ENCODE measurements around the gene IL1B.

Gene IL1B

GRCh38 chr2:112828251-112828691, 8.3 kb downstream of the IL1B start:
- no peak for DNase-seq

DNA sequence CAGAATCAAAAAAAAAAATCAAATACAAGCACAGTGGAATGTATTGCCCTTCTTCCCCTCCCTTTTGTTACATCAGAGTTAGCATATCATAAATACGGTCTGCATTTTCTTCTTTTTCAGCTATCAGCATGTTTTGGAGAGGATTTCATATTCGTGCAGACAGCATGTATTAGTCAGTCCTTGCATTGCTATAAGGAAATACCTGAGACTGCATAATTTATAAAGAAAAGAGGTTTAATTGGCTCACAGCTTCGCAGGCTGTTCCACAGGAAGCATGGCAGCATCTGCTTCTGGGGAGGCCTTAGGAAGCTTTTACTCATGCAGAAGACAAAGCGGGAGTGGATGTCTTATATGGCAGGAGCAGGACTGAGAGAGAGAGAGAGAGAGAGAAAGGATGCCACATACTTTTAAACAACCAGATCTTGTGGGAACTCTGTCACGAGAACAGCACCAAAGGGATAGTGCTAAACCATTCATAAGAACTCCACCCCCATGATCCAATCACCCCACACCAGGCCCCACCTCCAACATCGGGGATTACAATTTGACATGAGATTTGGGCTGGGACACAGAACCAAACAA, 8.9 kb downstream of the IL1B start:
- DNase-seq: no peak

DNA sequence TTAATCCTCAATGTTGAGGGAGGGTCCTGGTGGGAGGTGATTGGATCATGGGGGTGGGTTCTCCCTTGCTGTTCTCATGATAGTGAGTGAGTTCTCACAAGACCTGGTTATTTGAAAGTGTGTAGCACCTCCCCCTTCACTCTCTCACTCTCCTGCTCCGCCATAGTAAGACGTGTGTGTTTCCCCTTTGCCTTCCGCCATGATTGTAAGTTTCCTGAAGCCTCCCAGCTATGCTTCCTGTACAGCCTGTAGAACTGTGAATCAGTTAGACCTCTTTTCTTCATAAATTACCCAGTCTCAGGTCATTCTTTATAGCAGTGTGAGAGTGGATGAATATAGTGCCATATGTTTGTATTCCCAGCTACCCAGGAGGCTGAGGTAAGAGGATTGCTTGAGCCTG, 9.6 kb downstream of the IL1B start:
- no peak for DNase-seq

- DNase-seq: no peak
These were observed 10.9 kb downstream of the IL1B start for GRCh38 chr2:112825706-112826105.

DNA sequence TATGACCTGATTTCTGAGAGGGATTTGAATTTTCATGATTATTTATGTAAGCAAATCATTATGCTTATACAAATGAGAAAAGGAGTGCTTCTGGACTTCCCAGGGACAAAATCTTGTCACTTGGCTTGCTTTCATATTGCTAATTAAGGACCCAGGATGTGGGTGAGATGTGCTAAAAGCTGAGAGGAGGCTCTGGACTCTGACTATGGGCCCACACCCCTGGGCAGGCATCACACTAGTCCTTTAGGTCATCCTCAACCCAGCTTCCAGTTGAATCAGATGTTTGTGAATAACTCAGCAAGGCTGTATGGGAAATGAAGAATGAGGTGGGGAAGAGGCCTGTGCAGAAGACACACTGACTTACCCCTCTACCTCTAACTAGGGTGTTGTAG, 11.9 kb downstream of the IL1B start:
- no peak for DNase-seq

DNA sequence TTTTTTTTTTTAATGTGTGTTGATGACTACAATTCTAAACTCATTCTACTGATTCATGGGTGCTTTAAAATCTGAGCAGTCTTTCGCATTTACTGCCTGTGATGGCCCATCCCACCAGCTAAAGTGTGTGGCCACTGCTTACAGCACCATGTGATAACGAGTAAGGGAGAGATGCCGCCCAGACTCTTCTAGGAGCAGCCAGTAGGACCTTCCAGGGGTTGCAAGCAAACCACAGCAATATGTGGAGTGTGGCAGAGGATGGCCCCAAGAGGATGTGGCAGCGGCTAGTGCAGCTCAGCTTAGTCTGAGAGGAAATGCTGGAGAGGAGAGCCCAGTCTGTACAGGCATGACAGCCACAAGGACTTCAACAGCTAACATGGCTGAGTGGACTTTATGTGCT, 14.9 kb downstream of the IL1B start:
- peak; percentile 49 to 52 for DNase-seq

GRCh38 chr2:112821142-112821541, 15.4 kb downstream of the IL1B start:
- DNase-seq: peak; percentile 71 to 73

DNA sequence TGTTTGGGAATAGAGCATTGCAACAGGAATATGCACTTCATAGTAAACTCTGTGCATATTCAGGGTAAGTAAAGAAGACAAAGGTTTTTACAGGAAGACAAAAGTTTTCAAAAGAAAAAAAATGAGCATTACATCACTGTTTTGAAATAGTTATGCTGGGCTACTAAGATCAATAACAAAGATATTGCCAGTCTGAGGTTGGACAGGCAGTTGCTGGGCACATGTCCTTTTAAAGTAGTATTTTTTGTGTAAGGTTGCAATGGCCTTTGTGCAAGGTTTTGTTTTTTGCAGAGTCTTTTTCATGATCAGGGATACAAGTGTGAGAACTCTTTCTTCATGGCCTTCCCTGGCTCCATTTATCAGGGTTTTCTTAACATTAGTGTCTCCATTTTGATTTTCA, 16.2 kb downstream of the IL1B start:
- no peak for DNase-seq

DNA sequence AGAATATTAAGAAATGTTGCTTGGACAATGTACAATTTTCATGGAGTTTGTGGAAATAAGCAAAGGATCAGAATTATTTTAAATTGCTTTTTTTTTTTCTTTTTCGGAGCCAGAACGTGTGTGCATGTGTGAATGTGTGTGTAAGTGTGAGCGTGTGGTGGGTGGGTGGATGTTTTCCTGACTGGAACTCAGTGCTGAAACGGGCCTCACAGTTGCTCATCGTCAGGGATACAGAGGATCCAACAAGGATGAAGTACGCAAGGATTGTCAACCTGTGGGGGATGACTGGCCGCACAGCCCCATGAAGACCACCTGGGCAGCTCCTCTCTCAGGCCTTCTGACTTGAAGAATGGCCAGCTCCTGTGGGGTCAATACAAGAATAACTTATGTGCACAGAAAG, 17.5 kb downstream of the IL1B start:
- no peak for DNase-seq

DNA sequence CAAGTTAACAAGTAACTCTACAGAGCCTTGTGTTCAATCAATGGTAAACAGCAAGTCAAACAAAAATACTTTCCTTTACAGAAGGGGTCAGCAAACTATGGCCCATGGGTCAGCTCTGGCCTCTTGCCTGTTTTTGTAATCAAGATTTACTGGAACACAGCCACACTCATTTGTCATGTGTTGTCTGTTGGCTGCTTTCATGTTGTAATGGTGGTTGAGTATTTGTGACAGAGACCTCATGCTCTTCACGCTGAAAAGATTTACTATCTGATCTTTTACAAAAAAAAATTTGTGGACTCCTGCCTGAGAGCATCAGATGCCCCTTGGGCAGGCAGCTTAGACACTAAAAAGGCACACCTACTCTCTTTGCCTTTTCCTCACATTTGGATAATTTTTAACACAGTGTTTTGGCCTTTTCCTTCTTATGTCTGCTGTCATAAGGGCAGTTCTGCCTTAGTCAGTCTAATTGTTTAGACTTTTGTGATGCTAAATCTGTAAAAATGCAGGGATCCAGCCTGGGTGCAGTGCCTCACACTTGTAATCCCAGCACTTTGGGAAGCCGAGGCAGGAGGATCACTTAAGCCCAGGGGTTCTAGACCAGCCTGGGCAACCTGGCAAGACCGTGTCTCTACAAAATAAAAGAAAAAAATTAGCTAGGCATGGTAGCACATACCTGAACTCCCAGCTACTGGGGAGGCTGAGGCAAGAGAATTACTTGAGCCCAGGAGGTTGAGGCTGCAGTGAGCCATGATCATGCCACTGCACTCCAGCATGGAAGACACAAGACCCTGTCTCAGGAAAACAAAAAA, 18.3 kb downstream of the IL1B start:
- DNase-seq: no peak

- no peak for DNase-seq
These were observed 19.4 kb downstream of the IL1B start for GRCh38 chr2:112817082-112817689.

GRCh38 chr2:112814278-112814677, 22.3 kb downstream of the IL1B start:
- no peak for DNase-seq

DNA sequence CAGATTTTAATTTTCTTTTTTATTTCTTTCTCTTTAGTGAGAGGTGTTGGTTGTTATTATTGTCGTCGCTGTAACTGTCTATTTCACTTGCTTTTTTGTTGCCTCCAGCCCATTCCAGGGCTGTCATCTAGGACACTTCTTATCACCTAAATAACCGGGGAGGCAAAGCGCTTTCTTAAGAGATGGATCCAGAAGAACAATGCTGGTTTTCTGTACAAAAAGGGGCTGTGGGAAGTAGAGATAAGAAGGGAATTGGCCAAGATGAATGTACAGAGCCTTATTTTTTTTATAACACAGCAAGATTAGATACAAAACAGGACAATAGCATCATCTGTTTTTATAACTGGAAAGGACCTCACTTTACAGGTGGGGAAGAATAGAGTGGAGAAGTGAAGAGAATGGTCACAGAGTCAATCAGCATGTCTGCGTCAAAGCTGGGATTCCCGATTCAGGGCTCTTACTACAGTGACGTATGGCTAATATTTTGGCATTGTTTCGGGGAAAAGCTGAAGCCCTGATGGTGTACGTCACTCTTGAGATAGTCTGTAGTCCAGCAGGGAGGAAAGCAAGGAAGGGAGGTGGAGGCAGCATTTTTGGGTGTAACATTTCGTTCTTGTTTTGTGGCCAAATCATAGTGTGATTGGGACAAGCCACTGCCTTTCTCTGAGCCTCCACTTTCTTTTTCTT, 23.2 kb downstream of the IL1B start:
- DNase-seq: no peak

- DNase-seq: no peak
These were observed 24.0 kb downstream of the IL1B start for GRCh38 chr2:112812318-112813267.

- DNase-seq: peak in 1 of 2 experiments; percentile 35
These were observed 24.7 kb downstream of the IL1B start for GRCh38 chr2:112811841-112812306.

GRCh38 chr2:112811276-112811831, 25.2 kb downstream of the IL1B start:
- no peak for DNase-seq

- no peak for DNase-seq
These were observed 27.5 kb downstream of the IL1B start for GRCh38 chr2:112809112-112809511.

DNA sequence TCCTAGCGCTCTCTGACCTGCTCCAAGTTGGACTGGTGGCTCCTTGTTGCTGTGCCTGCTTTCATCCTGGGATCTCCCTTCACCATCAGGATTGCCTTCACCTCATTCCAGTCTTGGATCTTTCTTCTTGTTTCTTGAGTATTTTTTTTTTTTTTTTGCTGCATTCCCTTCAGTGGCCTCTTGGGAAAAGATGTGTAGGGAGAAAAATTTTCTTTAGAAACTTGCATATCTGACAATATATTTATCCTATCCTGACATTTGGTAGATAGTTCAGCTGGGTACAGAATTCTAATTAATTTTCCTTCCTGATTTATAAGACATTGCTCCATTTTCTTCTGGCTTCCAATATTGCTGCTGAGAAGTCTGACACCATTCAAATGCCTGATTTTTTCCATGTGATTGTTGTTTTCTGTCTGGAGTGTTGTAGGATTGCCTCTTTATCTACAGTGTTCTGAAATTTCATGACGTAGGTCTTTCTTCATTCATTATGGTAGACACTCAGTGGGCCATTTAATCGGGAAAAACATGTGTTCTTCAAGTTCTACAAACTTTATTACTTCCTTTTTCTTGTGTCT, 29.3 kb downstream of the IL1B start:
- DNase-seq: no peak

DNA sequence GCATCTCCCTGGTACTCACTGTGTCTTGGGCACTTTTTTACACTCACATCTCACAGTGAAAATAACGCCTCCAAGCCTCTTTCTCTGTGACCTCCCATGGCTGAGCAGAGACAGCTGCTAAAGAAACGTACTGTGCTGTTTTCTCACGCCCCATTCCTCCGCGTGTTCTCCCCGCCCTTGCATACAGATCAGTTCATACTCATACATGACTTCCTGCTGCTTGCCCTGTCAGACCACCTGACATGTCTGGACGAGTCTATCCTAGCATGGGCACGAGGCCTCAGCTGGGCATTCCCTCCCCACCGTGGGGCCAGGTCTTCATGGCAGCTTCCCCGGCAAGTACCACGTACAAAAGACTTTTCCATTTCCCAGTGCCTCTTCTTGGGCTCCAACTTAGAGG, 31.0 kb downstream of the IL1B start:
- no peak for DNase-seq

DNA sequence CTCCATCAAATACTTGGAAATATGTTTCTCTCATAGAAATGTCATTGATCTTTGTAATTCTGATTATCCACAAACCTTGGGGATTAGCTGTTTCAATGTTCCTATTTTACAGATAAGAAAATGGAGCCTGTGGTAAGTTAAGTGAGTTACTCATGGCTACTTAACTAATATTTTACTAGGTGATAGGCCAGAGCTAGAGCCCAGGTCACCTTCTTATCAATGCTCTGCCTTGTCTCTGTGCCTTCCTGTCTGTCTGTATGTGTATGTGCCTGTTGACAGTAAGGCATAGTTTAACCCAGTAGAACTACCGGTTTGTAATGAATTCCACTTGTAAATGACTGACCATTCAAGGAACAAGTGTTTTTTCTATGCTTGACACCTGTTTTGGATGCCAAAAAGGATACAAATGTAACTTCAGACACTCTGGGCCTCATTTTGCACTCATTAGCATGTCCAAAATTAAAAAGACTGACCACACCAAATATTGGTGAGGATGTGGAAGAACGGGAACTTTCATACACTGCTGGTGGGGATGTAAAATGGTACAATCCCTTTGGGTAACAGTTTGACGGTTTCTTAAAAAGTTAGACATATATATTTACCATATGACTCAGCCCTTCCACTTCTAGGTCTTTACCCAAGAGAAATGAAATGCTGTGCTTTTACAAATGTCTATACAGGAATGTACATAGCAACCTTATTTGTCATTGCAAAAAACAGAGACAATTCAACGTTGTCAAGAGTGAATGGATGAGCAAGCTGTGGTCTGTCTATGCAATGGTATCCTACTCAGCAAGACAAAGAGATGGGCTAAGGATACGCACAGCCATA, 32.7 kb downstream of the IL1B start:
- no peak for DNase-seq
